GM12873 (cell line): ENCODE measurements around the gene CTNNBL1.

Experiments used
- TF ChIP-seq, protein P1 (sequence below): IDR thresholded peaks from 2 replicates; pipeline ENCODE4 v1.5.1; 2012; ENCODE audit warnings: low read depth, mild to moderate bottlenecking, moderate library complexity, low read length, control low read depth; ENCODE audit not compliant: insufficient read depth; ENCODE audit errors: missing control alignments

The CTNNBL1 gene

GRCh38 chr20:37845878-37846277 is 152.0 kb downstream of the CTNNBL1 start:
- TF ChIP-seq, protein P1, sequence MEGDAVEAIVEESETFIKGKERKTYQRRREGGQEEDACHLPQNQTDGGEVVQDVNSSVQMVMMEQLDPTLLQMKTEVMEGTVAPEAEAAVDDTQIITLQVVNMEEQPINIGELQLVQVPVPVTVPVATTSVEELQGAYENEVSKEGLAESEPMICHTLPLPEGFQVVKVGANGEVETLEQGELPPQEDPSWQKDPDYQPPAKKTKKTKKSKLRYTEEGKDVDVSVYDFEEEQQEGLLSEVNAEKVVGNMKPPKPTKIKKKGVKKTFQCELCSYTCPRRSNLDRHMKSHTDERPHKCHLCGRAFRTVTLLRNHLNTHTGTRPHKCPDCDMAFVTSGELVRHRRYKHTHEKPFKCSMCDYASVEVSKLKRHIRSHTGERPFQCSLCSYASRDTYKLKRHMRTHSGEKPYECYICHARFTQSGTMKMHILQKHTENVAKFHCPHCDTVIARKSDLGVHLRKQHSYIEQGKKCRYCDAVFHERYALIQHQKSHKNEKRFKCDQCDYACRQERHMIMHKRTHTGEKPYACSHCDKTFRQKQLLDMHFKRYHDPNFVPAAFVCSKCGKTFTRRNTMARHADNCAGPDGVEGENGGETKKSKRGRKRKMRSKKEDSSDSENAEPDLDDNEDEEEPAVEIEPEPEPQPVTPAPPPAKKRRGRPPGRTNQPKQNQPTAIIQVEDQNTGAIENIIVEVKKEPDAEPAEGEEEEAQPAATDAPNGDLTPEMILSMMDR = no peak

- TF ChIP-seq, protein P1 = no peak
These were observed 152.7 kb downstream of the CTNNBL1 start for GRCh38 chr20:37846573-37846972.

DNA sequence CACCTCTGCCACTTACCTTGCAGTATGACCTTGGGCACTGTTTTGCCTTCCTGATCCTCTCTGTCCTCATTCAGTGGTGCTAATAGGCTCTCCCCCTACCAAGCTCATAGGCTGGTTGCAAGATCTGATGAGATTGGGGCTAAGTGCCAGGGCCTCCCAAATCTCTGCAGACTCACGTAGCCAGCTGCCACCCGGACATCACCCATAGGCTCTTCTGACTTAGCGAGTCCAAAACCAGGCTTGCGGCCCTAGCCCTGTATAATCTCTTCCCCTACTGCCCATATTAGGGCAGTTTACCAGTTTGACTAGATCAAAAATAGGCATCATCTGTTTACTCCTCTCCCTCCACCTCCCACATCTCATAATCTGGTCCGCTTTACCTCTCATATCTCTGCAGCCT is 154.9 kb downstream of the CTNNBL1 start:
- TF ChIP-seq, protein P1 = no peak

GRCh38 chr20:37849156-37849555 is 155.3 kb downstream of the CTNNBL1 start:
- TF ChIP-seq, protein P1 = no peak

GRCh38 chr20:37849566-37849965 is 155.7 kb downstream of the CTNNBL1 start:
- TF ChIP-seq, protein P1 = no peak

GRCh38 chr20:37850036-37850592 is 156.3 kb downstream of the CTNNBL1 start:
- TF ChIP-seq, protein P1 = no peak

DNA sequence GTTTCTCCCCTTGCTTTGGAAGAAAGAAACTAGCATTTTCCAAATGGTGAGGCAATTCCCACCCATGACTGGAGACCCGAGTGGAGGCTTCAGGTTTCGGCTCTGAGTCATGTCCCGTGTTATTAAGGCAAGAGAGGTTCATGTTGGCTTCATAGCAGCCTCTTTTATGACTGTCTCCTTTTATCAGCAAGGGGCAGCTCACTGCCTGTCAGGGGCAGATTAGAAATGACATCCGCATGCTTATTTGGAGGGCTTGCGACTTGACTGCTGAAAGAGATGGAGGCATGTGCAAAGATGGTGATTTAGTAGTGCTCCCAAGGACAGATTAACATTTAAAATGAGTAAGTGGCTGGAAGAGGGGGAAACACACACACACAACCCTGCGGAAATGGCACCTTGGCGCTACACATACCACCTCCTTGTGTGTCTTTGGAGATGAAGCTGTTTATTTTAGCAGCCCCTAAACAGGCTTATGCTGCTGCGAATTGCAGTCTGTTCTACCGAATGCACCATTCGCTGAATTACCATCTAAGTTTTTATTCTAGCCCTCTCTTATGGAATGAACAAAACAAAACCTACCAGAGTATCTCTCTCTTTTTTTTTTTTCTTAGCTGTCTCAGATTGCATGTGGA is 157.0 kb downstream of the CTNNBL1 start:
- TF ChIP-seq, protein P1 = no peak
